ENCODE measurements around the gene RTRAF. TPM values are rescaled to one million over a fixed set of nuclear protein-coding genes. Genes with fewer than 3 reads are reported as not detected.
A peak's percentile ranks its signal among the peaks of the same experiment; 100 is the strongest.

The RTRAF gene
- total RNA-seq, 4 donors from 2014 or later: 68.6 to 91.2 (median 78.4) TPM

GRCh38 chr14:52021957-52022600 lies 32.7 kb downstream of the RTRAF start:
- no peak for ATAC-seq
- peaks cover 0 to 21% of the 10 kb centered on the region in 2 donors for H3K4me1 ChIP-seq
- H3K4me3 ChIP-seq: no peak overlapping the region
- peak overlapping the region in 3 of 4 donors; percentile 28 to 57 (median 46) for H3K27ac ChIP-seq
- in situ Hi-C loops (cut with MboI; ENCODE audit: low sequenced_read_pairs in 4 of 4) (no loop called here), intact Hi-C loops (cut with DNase I; ENCODE audit: low total_unique reads) (no loop called here)
- H3K36me3 ChIP-seq: no peaks in the 10 kb centered on the region
- TF ChIP-seq CTCF (IDR thresholded peaks at IDR 0.05 in 4 of 5, conservative IDR thresholded peaks at IDR 0.05 in 1 of 5) (no peak), POLR2A (IDR thresholded peaks at IDR 0.05) (no peak)
- H3K27me3 ChIP-seq: no peaks in the 10 kb centered on the region
- DNase-seq: no peak
- no peaks in the 10 kb centered on the region for H3K9me3 ChIP-seq

GRCh38 chr14:52023518-52023917 lies 34.2 kb downstream of the RTRAF start:
- H3K27me3 ChIP-seq: no peaks in the 10 kb centered on the region
- intact Hi-C loops (cut with DNase I; ENCODE audit: low total_unique reads) (no loop called here), in situ Hi-C loops (cut with MboI; ENCODE audit: low sequenced_read_pairs in 4 of 4) (no loop called here)
- peak; percentile 6 to 24 for DNase-seq
- no peak for TF ChIP-seq CTCF (IDR thresholded peaks at IDR 0.05 in 4 of 5, conservative IDR thresholded peaks at IDR 0.05 in 1 of 5)
- TF ChIP-seq POLR2A (IDR thresholded peaks at IDR 0.05): no peak
- peak; percentile 42 to 61 for ATAC-seq
- H3K4me1 ChIP-seq: peaks cover 0 to 21% of the 10 kb centered on the region in 2 donors
- no peak overlapping the region for H3K27ac ChIP-seq
- no peak overlapping the region for H3K4me3 ChIP-seq
- H3K9me3 ChIP-seq: no peaks in the 10 kb centered on the region
- no peaks in the 10 kb centered on the region for H3K36me3 ChIP-seq

- no peak overlapping the region for H3K4me3 ChIP-seq
- peaks cover 0 to 21% of the 10 kb centered on the region in 2 donors for H3K4me1 ChIP-seq
- in situ Hi-C loops (cut with MboI; ENCODE audit: low sequenced_read_pairs in 4 of 4): no loop called here
- H3K36me3 ChIP-seq: no peaks in the 10 kb centered on the region
- DNase-seq (no peak), ATAC-seq (peak in 1 of 2 donors; percentile 52)
- no peaks in the 10 kb centered on the region for H3K9me3 ChIP-seq
- intact Hi-C loops (cut with DNase I; ENCODE audit: low total_unique reads): no loop called here
- peak overlapping the region in 3 of 4 donors; percentile 2 to 44 (median 3) for H3K27ac ChIP-seq
- no peaks in the 10 kb centered on the region for H3K27me3 ChIP-seq
- TF ChIP-seq POLR2A (IDR thresholded peaks at IDR 0.05) (no peak), CTCF (IDR thresholded peaks at IDR 0.05 in 4 of 5, conservative IDR thresholded peaks at IDR 0.05 in 1 of 5) (no peak)
Measured at GRCh38 chr14:52025310-52025709, 36.0 kb downstream of the RTRAF start.

GRCh38 chr14:52026017-52026660 lies 36.8 kb downstream of the RTRAF start:
- TF ChIP-seq POLR2A (IDR thresholded peaks at IDR 0.05) (no peak), CTCF (IDR thresholded peaks at IDR 0.05 in 4 of 5, conservative IDR thresholded peaks at IDR 0.05 in 1 of 5) (no peak)
- Histone ChIP-seq H3K36me3 (no peaks in the 10 kb centered on the region), H3K27me3 (no peaks in the 10 kb centered on the region), H3K4me1 (peaks cover 0 to 20% of the 10 kb centered on the region in 2 donors), H3K9me3 (no peaks in the 10 kb centered on the region), H3K4me3 (no peak overlapping the region), H3K27ac (peak overlapping the region in 3 of 4 donors; percentile 2 to 44 (median 3))
- intact Hi-C loops (cut with DNase I; ENCODE audit: low total_unique reads): no loop called here
- ATAC-seq: no peak
- in situ Hi-C loops (cut with MboI; ENCODE audit: low sequenced_read_pairs in 4 of 4): no loop called here
- no peak for DNase-seq

Data from gastrocnemius medialis (tissue), 4 donors.